Loucy (cell line): ENCODE data around the gene ZCRB1.

Source experiments
- H2AFZ ChIP-seq: fragments of 200-600 bp; sonication (generic); 2 replicates; pipeline ENCODE4 v1.6.0; 2016; ENCODE audit warnings: antibody characterized with exemption, mild to moderate bottlenecking, low read length, moderate library complexity
- H3F3A ChIP-seq: fragments of 200-600 bp; 2 replicates; pipeline ENCODE4 v1.6.0; 2016; ENCODE audit warnings: antibody characterized with exemption, low read depth, mild to moderate bottlenecking
- H3K27me3 ChIP-seq: fragments of 200-600 bp; sonication (generic); 2 replicates; pipeline ENCODE4 v1.6.1; 2014; ENCODE audit warnings: low read length, mild to moderate bottlenecking; ENCODE audit not compliant: insufficient read depth, poor library complexity, severe bottlenecking
- H3K36me3 ChIP-seq: fragments of 200-600 bp; sonication (generic); 2 replicates; pipeline ENCODE4 v1.6.1; 2016; ENCODE audit warnings: low read length; ENCODE audit not compliant: insufficient read depth
- H3K4me1 ChIP-seq: fragments of 200-600 bp; sonication (generic); 2 replicates; pipeline ENCODE4 v1.5.1; 2014; ENCODE audit warnings: low read length, mild to moderate bottlenecking; ENCODE audit not compliant: insufficient read depth, poor library complexity, severe bottlenecking
- H3K4me2 ChIP-seq: fragments of 200-600 bp; sonication (generic); 2 replicates; pipeline ENCODE4 v1.6.0; 2014; ENCODE audit warnings: antibody characterized with exemption, low read length, low read depth, mild to moderate bottlenecking; ENCODE audit not compliant: poor library complexity, severe bottlenecking
- H3K4me3 ChIP-seq: fragments of 200-600 bp; sonication (generic); 2 replicates; pipeline ENCODE4 v1.5.1; 2014; ENCODE audit warnings: low read length, mild to moderate bottlenecking, mixed read lengths; ENCODE audit not compliant: poor library complexity, severe bottlenecking
- H3K79me2 ChIP-seq: fragments of 200-600 bp; sonication (generic); 2 replicates; pipeline ENCODE4 v1.6.1; 2014; ENCODE audit warnings: low read length; ENCODE audit not compliant: insufficient read depth
- H3K9ac ChIP-seq: fragments of 200-600 bp; sonication (generic); 2 replicates; pipeline ENCODE4 v1.6.0; 2014; ENCODE audit warnings: mild to moderate bottlenecking, low read depth, low read length, moderate library complexity; ENCODE audit not compliant: poor library complexity, severe bottlenecking
- H3K9me2 ChIP-seq: fragments of 200-600 bp; sonication (generic); replicated peaks from 2 replicates; pipeline ENCODE4 v1.6.1; 2016; ENCODE audit warnings: low read depth, low read length, mixed read lengths
- H3K9me3 ChIP-seq: fragments of 200-600 bp; sonication (generic); 2 replicates; pipeline ENCODE4 v1.6.1; 2014; ENCODE audit warnings: mild to moderate bottlenecking, antibody characterized with exemption, low read length, low read depth; ENCODE audit not compliant: insufficient read depth
- H4K20me1 ChIP-seq: fragments of 200-600 bp; sonication (generic); 2 replicates; pipeline ENCODE4 v1.6.0; 2014; ENCODE audit warnings: antibody characterized with exemption, low read length, mild to moderate bottlenecking; ENCODE audit not compliant: insufficient read depth, poor library complexity, severe bottlenecking
- EZH2phosphoT487 ChIP-seq: fragments of 200-600 bp; IDR thresholded peaks from 2 replicates; pipeline ENCODE4 v1.6.1; 2018; ENCODE audit warnings: antibody characterized with exemption, mild to moderate bottlenecking, moderate library complexity, borderline replicate concordance
- TF ChIP-seq, protein P1 (sequence below): fragments of 200-600 bp; sonication (generic); conservative IDR thresholded peaks from 2 replicates; pipeline ENCODE4 v1.5.1; 2014; ENCODE audit warnings: mild to moderate bottlenecking, antibody characterized with exemption, low read length

ZCRB1 gene

DNA sequence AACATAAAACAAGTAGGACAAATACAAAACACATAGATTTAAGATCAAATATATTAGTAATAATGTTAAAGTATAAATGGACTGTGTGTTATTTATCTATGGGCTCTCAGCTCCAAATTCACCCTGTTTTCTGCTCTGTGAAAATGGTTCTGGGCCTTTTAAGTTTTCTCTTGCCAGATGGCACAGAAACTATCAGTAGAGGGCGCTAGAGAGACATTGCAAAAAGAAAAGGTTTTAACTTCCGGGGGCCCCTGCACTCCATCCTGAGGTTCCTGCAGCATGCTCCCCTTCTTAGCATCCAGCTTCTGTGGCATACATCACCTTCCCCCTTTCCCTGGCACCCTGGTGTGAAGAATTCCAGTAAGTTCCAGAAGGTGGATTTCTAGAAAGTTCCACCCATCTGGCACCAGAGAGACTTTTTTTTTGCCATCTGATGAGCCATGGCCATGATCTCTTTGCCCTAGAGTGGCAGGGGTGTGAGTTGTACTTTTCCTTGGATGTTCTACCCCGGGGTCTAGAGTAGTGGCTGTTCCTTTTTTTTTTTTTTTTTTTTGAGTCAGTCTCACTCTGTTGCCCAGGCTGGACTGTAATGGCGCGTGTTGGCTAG lies 29.3 kb downstream of the ZCRB1 start:
- H3K27me3 ChIP-seq: no peaks in the 10 kb centered on the region
- no peaks in the 10 kb centered on the region for H3K36me3 ChIP-seq
- H3K9me2 ChIP-seq: no peaks in the 10 kb centered on the region
- H3K9ac ChIP-seq: no peak overlapping the region
- H3K79me2 ChIP-seq: no peaks in the 10 kb centered on the region
- TF ChIP-seq EZH2phosphoT487: no peak
- TF ChIP-seq, protein P1, sequence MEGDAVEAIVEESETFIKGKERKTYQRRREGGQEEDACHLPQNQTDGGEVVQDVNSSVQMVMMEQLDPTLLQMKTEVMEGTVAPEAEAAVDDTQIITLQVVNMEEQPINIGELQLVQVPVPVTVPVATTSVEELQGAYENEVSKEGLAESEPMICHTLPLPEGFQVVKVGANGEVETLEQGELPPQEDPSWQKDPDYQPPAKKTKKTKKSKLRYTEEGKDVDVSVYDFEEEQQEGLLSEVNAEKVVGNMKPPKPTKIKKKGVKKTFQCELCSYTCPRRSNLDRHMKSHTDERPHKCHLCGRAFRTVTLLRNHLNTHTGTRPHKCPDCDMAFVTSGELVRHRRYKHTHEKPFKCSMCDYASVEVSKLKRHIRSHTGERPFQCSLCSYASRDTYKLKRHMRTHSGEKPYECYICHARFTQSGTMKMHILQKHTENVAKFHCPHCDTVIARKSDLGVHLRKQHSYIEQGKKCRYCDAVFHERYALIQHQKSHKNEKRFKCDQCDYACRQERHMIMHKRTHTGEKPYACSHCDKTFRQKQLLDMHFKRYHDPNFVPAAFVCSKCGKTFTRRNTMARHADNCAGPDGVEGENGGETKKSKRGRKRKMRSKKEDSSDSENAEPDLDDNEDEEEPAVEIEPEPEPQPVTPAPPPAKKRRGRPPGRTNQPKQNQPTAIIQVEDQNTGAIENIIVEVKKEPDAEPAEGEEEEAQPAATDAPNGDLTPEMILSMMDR: peak; percentile 72
- peak overlapping the region; percentile 70; the same call in 1 of the 2 replicates for H2AFZ ChIP-seq
- no peaks in the 10 kb centered on the region for H3F3A ChIP-seq
- H3K4me2 ChIP-seq: no peak overlapping the region
- H3K4me1 ChIP-seq: no peaks in the 10 kb centered on the region
- no peaks in the 10 kb centered on the region for H3K9me3 ChIP-seq
- no peaks in the 10 kb centered on the region for H4K20me1 ChIP-seq
- H3K4me3 ChIP-seq: no peak overlapping the region

DNA sequence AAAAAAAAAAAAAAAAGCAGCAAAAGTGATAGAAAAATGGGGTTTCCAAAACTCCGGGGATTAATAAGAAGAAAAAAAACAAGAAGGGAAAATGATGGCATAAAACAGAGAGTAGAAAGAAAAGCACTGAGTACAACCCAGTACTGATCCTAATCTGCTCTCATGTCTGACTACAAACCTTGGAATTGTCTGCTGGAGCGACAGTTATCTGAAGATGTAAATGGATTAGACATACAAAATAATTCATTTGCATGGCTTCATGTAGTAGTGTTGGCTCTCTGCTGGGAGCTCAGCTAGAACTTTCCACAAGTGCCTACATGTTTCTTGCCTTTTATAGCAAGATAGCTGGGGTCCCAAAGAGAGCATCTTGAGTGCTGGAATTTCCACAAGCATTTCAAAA lies 34.2 kb downstream of the ZCRB1 start:
- H3K36me3 ChIP-seq: no peaks in the 10 kb centered on the region
- H3K9me3 ChIP-seq: no peaks in the 10 kb centered on the region
- no peak for TF ChIP-seq EZH2phosphoT487
- TF ChIP-seq, protein P1: no peak
- H3K4me1 ChIP-seq: no peaks in the 10 kb centered on the region
- H3K79me2 ChIP-seq: no peaks in the 10 kb centered on the region
- H3F3A ChIP-seq: no peaks in the 10 kb centered on the region
- H3K27me3 ChIP-seq: no peaks in the 10 kb centered on the region
- no peak overlapping the region for H2AFZ ChIP-seq
- H3K9ac ChIP-seq: no peak overlapping the region
- H4K20me1 ChIP-seq: no peaks in the 10 kb centered on the region
- no peaks in the 10 kb centered on the region for H3K9me2 ChIP-seq
- no peak overlapping the region for H3K4me3 ChIP-seq
- H3K4me2 ChIP-seq: no peak overlapping the region

DNA sequence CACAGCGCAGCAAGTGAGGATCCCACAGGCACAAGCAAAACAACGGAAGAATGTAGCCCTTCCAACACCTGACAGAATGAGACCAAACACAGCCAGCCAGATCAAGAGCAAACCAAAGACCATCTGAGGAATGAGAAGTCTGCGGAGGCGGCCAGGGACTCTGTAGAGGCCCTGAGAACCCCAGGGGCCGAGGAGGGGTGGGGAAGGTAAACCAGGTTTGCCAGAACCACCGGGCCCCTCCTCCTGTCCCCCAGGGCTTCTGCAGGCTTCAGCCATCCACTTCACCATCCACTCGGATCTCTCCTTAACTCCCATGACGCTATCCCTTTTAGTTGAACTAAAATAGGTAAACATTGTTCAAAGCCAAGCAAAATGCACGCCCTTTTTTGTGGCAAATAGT lies 37.4 kb downstream of the ZCRB1 start:
- Histone ChIP-seq H3K9me2 (no peaks in the 10 kb centered on the region), H3F3A (no peaks in the 10 kb centered on the region), H2AFZ (no peak overlapping the region), H3K36me3 (no peaks in the 10 kb centered on the region), H3K79me2 (no peaks in the 10 kb centered on the region), H3K4me3 (no peak overlapping the region), H3K9ac (no peak overlapping the region), H4K20me1 (no peaks in the 10 kb centered on the region), H3K9me3 (no peaks in the 10 kb centered on the region), H3K4me1 (no peaks in the 10 kb centered on the region), H3K4me2 (no peak overlapping the region), H3K27me3 (no peaks in the 10 kb centered on the region)
- TF ChIP-seq, protein P1: no peak
- TF ChIP-seq EZH2phosphoT487: no peak
